CD4-positive, alpha-beta T cell treated with Interleukin-17A for 1 hour (primary cell): ENCODE results near the gene TLL2.

Experiments used
- DNase-seq: peaks from one replicate; pipeline ENCODE4 v3.0.0-alpha.2; 2020

TLL2 gene

GRCh38 chr10:96418582-96418981 is 95.1 kb downstream of the TLL2 start:
- DNase-seq, result no peak

DNA sequence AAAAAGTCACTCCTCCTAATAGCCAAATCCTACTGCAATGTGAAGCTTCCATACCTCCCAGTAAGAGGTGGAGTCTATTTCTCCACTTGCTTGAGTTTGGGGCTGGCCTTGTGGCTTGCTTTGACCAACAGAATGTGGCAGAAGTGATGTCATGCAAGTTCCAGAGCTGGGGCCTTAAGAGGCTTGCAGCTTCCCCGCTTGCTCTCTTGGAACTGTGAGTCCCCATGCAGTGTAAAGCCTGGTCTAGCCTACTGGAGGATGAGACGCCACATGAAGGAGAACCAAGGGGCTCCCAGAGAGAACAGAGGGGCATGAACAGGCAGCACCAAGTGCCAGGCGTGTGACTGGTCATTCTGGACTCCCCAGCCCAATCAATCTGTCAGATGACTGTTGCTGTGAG is 96.3 kb downstream of the TLL2 start:
- DNase-seq, result no peak

DNA sequence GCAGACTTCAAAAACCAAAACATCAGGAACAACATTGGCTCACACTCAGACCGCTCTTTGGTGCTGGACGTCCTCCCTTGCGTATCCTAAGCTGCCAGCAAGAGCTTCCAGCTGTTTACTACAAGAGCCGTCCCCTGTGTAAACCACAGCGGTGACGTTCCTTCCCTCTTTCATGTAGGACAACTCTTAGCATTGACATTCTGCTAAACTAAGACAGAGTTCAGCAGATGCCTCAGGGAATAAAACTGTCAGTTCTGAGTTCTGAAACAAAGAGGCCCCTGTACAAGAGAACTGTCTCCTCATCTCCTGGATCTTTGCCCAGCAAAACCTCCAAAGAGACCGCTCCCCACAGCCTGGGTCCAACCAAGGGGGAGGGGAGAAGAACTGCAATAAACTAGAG is 97.1 kb downstream of the TLL2 start:
- DNase-seq, result no peak

DNA sequence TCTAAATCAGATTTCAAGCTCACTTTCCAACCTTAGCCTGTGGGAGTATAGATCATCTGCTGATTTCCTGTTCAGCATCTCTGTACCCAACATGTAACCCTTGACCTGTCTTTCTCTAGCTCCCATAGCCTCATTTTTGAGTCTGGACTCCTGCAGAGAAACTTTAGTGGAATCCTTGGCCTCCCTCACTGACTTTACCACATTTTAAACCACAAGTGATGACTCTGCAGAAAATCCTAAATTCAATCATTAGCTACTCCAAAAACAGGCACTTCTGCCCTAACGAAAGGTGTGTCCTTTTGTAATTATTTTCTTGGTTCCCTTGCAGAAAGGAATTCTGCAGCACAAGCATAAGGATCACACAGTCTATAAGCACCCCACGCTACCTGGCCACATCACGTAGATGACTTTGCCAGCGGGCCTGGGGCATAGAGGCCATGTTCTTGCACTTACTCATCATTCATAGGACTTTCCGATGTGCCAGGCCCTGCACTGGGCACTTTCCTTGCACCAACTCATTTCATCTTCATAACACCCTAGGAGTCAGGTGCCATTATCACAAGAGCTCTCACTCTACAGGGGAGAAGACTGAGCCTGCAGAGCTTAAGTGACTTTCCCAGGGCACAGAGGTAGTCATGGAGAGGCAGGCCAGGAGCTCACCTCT is 97.7 kb downstream of the TLL2 start:
- no peak for DNase-seq

GRCh38 chr10:96415150-96415890 is 98.4 kb downstream of the TLL2 start:
- no peak for DNase-seq

DNA sequence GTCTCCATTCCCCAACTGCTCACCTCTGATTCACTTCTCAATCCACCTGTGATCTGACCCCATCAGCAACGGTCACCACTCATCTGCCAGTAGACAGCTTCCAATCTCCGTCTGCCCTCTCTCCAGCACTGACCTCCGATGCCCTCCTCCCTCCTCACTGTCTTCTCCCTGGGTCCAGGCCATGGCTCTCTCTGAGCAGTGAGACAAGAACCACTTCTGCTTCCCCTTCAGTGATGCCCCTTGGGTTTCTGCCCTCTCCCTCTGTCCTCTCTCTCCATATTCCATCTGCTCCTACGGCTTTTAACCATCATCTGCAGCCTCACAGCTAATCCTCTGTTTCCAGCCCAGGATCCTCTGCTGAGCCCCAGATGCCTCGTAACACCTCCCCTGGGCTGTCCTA is 99.4 kb downstream of the TLL2 start:
- no peak for DNase-seq

- DNase-seq, result no peak
Measured at GRCh38 chr10:96413151-96413787, 100.5 kb downstream of the TLL2 start.

GRCh38 chr10:96411716-96412320 is 101.9 kb downstream of the TLL2 start:
- no peak for DNase-seq

- no peak for DNase-seq
Measured at GRCh38 chr10:96410296-96410695, 103.4 kb downstream of the TLL2 start.

DNA sequence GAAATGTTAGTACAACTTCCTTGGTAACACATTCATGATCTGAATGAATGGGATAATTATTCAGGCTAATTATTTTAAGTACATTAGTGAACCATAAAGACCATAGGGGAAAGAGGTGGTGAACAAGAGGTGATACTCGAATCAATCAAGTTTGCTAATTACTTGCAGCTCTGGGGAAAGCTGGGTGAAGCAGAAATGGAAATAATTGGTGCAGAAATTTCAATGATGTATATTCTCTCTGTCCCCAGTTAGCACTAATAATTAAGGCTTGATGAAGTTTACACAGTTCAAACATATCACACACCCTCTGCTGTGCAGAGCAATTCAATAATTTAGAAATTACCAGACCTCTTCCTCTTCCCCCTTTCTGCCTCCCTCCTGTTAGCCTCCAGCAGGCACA is 105.5 kb downstream of the TLL2 start:
- no peak for DNase-seq

DNA sequence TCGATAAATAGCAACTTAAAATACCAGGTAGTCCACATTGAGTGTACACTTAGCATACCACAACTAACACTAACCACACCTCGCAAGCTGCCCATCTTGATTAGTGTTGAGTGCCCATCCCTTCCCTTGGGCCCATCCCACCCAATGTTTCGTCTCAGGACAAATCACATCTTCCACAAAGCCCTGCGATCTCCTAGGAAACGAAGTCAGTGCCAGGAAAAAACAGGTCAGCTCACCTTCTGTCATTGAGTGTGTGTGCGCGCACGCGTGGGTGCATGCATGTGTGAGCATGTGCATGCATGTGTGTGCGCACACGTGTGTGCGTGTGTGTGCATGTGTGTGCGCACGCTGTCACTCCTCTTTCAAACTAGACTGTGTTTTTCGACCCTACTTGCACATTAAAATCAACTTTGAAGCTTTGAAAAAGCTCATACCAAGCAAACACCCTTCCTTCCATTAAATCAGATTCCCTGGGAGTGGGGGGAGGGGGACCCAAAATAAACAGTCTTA is 106.1 kb downstream of the TLL2 start:
- DNase-seq, result no peak

DNA sequence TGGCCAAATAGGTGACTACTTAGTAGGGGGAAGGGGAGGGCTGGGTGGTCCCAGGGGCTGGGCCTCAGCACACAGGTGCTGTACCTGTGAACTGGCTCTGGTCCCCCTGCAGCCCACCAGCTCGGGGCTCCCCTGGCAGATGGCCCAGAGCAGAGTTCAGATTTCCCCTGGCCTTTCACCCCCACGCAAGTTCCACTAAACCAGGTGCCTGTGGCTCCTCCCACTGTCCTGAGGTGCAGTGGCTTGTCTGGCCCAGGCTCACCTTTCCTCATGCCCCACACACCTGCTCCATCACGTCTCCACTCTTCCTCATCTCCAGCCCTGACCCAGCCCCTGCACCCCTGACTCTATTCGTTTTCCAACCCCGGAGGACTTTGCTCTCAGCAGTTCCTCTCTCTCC is 107.6 kb downstream of the TLL2 start:
- DNase-seq, result no peak

- DNase-seq, result no peak
Measured at GRCh38 chr10:96402417-96403305, 111.1 kb downstream of the TLL2 start.

GRCh38 chr10:96401036-96401435 is 112.7 kb downstream of the TLL2 start:
- DNase-seq, result no peak

DNA sequence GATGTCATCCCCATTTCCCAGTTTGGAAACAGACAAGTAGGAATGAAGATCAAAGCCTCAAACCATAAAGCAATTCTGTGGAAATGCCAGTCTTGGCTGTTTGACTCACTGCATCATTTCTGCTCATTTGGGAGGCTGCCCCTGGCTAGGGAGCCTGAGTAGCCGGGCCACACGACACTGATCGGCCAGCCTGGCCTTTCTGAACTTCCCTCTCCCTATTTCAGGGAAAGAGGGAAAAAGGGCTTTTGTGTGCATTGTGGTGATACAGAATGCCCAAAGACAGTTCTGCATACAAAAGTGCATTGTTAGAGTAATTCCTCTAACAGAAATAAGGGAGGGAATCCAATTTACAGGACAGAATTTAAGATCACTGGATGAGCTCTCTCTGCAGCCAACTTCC is 113.3 kb downstream of the TLL2 start:
- DNase-seq, result no peak

GRCh38 chr10:96397902-96398301 is 115.8 kb downstream of the TLL2 start:
- no peak for DNase-seq

- DNase-seq, result peak; percentile 53
Measured at GRCh38 chr10:96395931-96396877, 117.5 kb downstream of the TLL2 start.

DNA sequence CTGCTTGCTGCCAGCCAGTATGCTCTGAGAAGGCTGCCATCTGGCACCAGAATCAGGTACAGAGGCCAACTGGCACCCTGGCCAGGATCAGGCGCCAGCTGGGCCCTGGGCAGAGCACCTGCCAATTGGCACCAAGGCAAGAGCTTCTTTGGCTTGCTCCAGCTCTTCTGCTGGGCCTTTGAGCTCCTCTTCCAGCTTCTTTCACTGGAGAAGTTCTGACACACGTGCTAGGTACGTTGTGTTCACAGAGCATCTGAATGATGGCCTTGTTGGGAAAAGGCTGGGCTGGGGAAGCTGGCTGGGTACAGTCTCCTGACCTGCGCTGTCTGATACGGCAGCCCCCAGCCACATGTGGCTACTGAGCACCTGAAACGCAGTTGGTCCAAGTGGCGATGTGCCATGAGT is 123.3 kb downstream of the TLL2 start:
- no peak for DNase-seq

DNA sequence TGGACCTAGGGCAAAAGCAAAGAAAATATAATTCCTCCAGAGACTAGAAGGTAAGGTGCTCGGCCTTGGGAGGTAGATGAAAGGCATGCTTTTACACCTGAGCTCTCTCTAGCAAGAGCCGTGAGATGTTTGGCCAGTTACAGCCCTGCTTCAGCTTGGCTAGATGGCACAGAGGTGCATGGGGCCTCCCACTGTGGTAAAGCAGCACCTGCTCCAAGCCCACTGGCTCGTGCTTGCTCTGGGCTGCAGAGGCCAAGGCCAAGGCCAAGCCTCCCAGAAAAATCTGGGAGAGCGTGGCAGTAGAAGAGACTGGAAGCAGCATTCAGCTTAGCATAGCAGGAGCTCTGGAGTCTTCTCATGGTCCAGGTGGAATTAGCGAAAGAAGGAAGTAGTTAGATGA is 123.9 kb downstream of the TLL2 start:
- DNase-seq, result no peak

DNA sequence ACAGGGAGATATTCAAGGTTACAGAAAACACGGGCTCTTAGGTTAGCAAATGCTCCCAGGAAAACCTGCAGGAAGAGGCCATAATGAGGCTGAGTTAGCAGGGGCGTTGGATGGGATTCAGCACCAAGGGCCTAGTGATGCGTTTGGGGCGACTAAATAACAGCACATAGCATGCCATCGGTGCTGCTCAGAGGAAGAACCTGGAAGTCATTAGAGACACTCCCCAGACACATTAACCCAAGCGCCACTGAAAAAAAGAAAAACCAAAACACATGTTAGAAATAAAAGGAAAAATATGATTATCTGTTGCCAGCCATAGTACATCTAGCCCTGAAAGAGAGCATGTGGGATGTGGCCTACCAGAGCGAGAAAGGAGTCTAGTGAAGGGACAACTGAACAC is 126.1 kb downstream of the TLL2 start:
- no peak for DNase-seq

GRCh38 chr10:96387161-96387560 is 126.6 kb downstream of the TLL2 start:
- no peak for DNase-seq
